HG03571 (cell line): Measurements from ENCODE around the gene ARTN.

Source experiments
- ATAC-seq: cut with Tn5 transposase; IDR thresholded peaks from one replicate; pipeline ENCODE4 v1.9.1; 2021; ENCODE audit not compliant: unreplicated experiment

Gene ARTN

GRCh38 chr1:43946236-43947060 lies 12.8 kb downstream of the ARTN start, which contains the start of gene IPO13:
IPO13 (plus strand) TSS chr1:43946950; CDS start chr1:43947601, 651 bp downstream.
- peak; percentile 86 for ATAC-seq

GRCh38 chr1:43947061-43947873 lies 13.7 kb downstream of the ARTN start:
- ATAC-seq = no peak

- ATAC-seq = no peak
These were observed 14.4 kb downstream of the ARTN start for GRCh38 chr1:43947874-43948437.

- no peak for ATAC-seq
These were observed 16.1 kb downstream of the ARTN start for GRCh38 chr1:43949678-43950077.

- no peak for ATAC-seq
These were observed 17.7 kb downstream of the ARTN start for GRCh38 chr1:43951021-43951985.

- no peak for ATAC-seq
These were observed 19.2 kb downstream of the ARTN start for GRCh38 chr1:43952731-43953346.

GRCh38 chr1:43953361-43953760 lies 19.8 kb downstream of the ARTN start:
- ATAC-seq = no peak

- ATAC-seq = no peak
These were observed 20.4 kb downstream of the ARTN start for GRCh38 chr1:43954036-43954435.

- ATAC-seq = no peak
These were observed 22.6 kb downstream of the ARTN start for GRCh38 chr1:43956234-43956633.

- ATAC-seq = no peak
These were observed 23.9 kb downstream of the ARTN start for GRCh38 chr1:43957407-43958040.

GRCh38 chr1:43958351-43959255 lies 25.0 kb downstream of the ARTN start:
- no peak for ATAC-seq

GRCh38 chr1:43960798-43961197 lies 27.2 kb downstream of the ARTN start:
- ATAC-seq = no peak

GRCh38 chr1:43961692-43962091 lies 28.1 kb downstream of the ARTN start:
- ATAC-seq = no peak

GRCh38 chr1:43962324-43962723 lies 28.7 kb downstream of the ARTN start:
- no peak for ATAC-seq

- no peak for ATAC-seq
These were observed 29.4 kb downstream of the ARTN start for GRCh38 chr1:43963006-43963405.

GRCh38 chr1:43963890-43964289 lies 30.3 kb downstream of the ARTN start:
- no peak for ATAC-seq

- ATAC-seq = no peak
These were observed 31.7 kb downstream of the ARTN start for GRCh38 chr1:43965316-43965715.

- ATAC-seq = no peak
These were observed 34.8 kb downstream of the ARTN start for GRCh38 chr1:43968348-43968948.
